Measurements from ENCODE around the gene N4BP3. TPM values are rescaled to one million over a fixed set of nuclear protein-coding genes. Genes with fewer than 3 reads are reported as not detected.

N4BP3 gene
- total RNA-seq, 2 experiments from 2014 or later: 0.99 to 1.1 TPM

DNA sequence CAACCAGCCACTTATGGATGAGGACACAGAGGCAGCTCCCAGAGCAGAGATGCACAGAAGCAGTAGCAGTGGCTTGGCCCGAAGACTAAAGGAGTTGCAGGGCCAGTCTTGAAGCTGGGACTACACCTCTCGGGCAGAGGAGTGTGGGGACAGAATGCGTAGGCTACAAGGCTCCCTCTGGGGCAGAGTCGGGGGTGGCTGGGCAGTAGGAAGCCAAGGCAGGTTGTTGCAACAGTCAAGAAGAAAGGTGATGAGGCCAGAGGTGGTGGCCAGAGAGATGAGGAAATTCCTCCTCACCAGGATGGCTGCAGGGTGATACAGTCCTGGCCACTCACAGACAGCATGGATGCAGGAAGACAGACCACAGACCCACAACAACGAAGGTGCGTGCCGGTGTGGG lies 4.9 kb upstream of the N4BP3 start:
- CTCF ChIA-PET: interaction anchor here (3.2 kb wide), 1 partner anchor 12 kb away, joined by 17 read pairs; no protein-coding TSS in a partner anchor
- ATAC-seq (no peak), DNase-seq (no peak)
- Mint-ChIP-seq H3K36me3 (no peaks in the 10 kb centered on the region), H3K27ac (no peak overlapping the region), H3K9me3 (ENCODE audit: low read depth) (no peaks in the 10 kb centered on the region), H3K27me3 (peaks cover 37% of the 10 kb centered on the region), H3K4me3 (no peak overlapping the region), H3K4me1 (peaks cover 6% of the 10 kb centered on the region)

DNA sequence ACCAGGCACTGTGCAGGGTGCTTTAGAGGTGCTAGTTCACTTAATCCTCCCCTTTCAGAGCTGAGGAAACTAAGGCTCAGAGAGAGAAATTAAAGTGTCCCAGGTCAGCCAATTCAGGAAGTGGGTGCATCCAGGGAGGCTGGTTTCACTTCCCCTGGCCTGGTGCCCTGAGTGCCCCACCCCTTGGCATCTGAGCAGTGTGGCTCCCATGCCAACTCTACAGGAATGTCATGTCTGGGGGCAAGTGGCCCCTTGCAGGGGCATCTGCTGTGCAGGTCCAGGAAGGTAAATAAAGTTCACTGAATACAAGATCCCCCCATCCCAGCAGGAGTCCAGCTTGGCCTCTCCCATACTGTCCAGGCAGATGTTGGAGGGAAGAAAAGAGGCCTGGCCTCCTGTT lies 4.4 kb upstream of the N4BP3 start:
- peaks cover 37% of the 10 kb centered on the region for H3K27me3 Mint-ChIP-seq
- CTCF ChIA-PET: no interaction called here
- H3K4me3 Mint-ChIP-seq: no peak overlapping the region
- DNase-seq (no peak), ATAC-seq (no peak)
- no peaks in the 10 kb centered on the region for H3K36me3 Mint-ChIP-seq
- H3K27ac Mint-ChIP-seq: no peak overlapping the region
- no peaks in the 10 kb centered on the region for H3K9me3 Mint-ChIP-seq (ENCODE audit: low read depth)
- peaks cover 6% of the 10 kb centered on the region for H3K4me1 Mint-ChIP-seq

DNA sequence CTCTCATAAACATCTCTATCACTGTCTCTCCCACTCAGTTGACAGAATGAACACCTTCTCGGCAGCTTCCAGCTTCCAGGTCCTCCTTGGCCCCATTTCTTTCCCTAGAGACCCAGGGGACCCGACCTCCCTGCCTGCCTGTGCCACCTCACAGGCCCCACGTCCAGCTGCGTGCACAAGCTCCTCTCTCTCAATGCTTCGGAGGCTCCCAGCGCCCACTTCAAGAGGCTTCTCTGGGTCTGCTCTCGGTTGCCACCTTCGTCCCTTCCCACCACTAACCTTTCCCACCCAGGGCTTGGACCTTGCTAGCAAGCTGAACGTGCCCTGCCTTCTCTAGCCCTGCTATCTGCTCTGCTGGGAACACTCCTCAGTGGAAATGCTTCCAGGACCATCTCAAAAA lies 2.8 kb upstream of the N4BP3 start:
- no peaks in the 10 kb centered on the region for H3K9me3 Mint-ChIP-seq (ENCODE audit: low read depth)
- H3K27ac Mint-ChIP-seq: no peak overlapping the region
- CTCF ChIA-PET: interaction anchor here (0.7 to 1.7 kb wide), 3 partner anchors 10 to 53 kb away, joined by 4 to 13 read pairs (median 6); no protein-coding TSS in a partner anchor
- peaks cover 48% of the 10 kb centered on the region for H3K27me3 Mint-ChIP-seq
- H3K4me3 Mint-ChIP-seq: no peak overlapping the region
- DNase-seq (no peak), ATAC-seq (no peak)
- H3K4me1 Mint-ChIP-seq: peaks cover 22% of the 10 kb centered on the region
- no peaks in the 10 kb centered on the region for H3K36me3 Mint-ChIP-seq

DNA sequence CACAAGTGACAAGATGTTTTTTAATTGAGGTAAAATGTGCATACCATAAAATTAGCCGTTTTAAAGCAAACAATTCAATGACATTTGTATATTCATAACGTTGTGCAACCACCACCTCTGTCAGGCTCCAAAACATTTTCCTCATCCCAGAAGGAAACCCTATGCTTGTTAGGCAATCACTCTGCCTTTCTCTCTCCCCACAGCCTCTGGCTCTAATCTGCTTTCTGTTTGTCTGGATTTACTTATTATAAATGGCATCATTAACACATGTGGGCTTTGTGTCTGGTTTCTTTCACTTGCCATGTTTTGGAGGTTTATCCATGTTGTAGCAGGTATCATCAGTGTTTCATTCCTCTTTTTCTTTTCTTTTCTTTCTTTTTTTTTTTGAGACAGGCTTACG lies 1.4 kb upstream of the N4BP3 start:
- no peak overlapping the region for H3K27ac Mint-ChIP-seq
- H3K4me1 Mint-ChIP-seq: peaks cover 36% of the 10 kb centered on the region
- no peak overlapping the region for H3K4me3 Mint-ChIP-seq
- peaks cover 45% of the 10 kb centered on the region for H3K27me3 Mint-ChIP-seq
- no peak for ATAC-seq
- DNase-seq: no peak
- no peaks in the 10 kb centered on the region for H3K36me3 Mint-ChIP-seq
- CTCF ChIA-PET: no interaction called here
- no peaks in the 10 kb centered on the region for H3K9me3 Mint-ChIP-seq (ENCODE audit: low read depth)

DNA sequence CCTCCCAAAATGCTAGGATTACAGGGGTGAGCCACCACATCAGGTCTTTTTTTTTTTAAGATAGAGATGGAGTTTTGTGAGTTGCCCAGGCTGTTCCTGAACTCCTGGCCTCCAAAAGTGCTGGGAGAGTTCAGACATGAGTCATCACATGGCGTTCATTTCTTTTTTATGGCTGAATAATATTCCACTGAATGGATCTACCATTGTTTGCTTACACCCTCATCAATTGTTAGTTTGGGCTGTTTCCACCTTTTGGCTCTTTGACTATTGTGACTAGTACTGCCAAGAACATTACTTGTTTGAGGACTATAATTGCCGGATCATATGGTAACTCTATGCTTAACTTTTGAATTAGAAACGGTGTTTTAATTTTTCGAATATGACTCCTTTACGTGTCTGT lies 787 bp upstream of the N4BP3 start:
- CTCF ChIA-PET: no interaction called here
- Mint-ChIP-seq H3K27me3 (peaks cover 45% of the 10 kb centered on the region), H3K4me3 (peak overlapping the region; percentile 49)

DNA sequence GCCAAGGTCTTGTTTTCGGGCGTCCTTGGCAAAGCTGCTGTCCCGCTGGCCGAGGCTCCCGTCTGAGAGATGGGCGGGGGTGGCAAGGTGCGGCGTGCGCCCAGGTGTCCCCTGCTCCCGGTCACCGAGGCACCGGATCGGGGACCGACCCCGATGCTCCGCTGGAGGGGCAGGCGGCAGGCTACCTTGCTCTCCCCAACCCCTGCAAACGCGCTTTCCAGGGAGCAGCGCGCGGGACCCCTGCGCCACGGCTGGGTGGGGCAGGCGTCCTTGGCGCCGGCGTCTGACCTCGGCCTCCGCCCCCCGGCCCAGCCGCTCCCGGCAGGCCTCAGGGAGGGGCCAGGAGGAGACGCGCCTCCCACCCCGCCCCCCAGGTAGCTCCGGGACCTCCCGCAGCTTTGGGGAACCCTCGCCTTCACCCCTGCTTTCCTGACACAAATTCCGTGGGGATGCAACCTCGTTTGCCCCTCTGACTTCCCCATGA lies 551 bp downstream of the N4BP3 start:
- Mint-ChIP-seq H3K27me3 (peaks cover 38% of the 10 kb centered on the region), H3K4me3 (peak overlapping the region; percentile 73), H3K4me1 (peaks cover 37% of the 10 kb centered on the region), H3K27ac (peak overlapping the region; percentile 40), H3K36me3 (no peaks in the 10 kb centered on the region), H3K9me3 (ENCODE audit: low read depth) (no peaks in the 10 kb centered on the region)
- DNase-seq: no peak
- CTCF ChIA-PET: interaction anchor here (0.6 to 1.5 kb wide), 3 partner anchors 35 to 39 kb away, joined by 4 read pairs; partner anchors contain the start of gene NHP2
- ATAC-seq: no peak

More for the DNA sequence above, 787 bp upstream of the N4BP3 start:
- DNase-seq: no peak
- peak overlapping the region; percentile 47 for H3K27ac Mint-ChIP-seq
- ATAC-seq: no peak
- peaks cover 39% of the 10 kb centered on the region for H3K4me1 Mint-ChIP-seq
- H3K9me3 Mint-ChIP-seq (ENCODE audit: low read depth): no peaks in the 10 kb centered on the region
- H3K36me3 Mint-ChIP-seq: no peaks in the 10 kb centered on the region

DNA sequence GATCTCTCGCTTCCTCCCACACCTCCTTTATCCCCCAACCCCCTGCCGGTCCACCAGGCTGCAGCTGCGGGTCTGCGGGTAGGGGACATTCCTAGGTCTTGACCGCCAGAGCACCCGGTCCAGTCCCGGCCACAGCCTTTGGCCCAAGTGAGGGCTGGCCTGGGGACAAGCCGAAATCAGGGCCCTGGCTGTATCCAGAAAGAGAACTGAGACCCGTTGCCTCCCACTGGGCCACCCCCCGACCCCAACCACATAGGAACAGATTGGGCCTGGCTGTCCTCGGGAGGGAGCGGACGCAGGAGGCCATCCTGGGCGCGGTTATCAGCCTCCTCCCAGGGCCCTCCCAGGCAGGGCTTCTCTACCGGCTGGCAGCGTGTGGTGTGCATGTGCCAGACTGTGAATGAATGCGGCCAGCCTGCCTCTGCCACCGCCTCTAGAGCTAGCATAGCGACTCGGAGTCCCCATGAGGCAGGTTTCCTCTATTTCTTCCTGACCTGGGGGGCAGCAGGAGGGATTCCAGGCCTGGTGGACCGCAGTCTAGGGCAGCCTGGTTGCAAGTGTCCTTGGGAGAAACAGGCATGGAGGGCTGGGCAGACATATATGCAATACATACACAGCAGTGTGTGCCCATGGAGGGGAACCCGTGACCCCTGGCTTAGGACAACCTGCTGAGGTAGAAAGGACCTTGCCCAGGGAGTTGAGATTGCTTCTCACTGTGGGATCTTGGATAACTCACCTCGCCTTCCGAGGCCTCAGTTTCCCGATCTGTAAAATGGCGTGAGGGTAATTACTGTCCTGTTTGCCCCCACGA lies 1.2 kb downstream of the N4BP3 start:
- H3K27ac Mint-ChIP-seq: peak overlapping the region; percentile 40
- no peaks in the 10 kb centered on the region for H3K36me3 Mint-ChIP-seq
- ATAC-seq (peak; percentile 17), DNase-seq (peak; percentile 58)
- CTCF ChIA-PET: interaction anchor here (1.0 to 1.8 kb wide), 3 partner anchors 38 to 39 kb away, joined by 4 read pairs; partner anchors contain the start of gene NHP2
- peaks cover 37% of the 10 kb centered on the region for H3K4me1 Mint-ChIP-seq
- peaks cover 38% of the 10 kb centered on the region for H3K27me3 Mint-ChIP-seq
- peak overlapping the region; percentile 73 for H3K4me3 Mint-ChIP-seq
- H3K9me3 Mint-ChIP-seq (ENCODE audit: low read depth): no peaks in the 10 kb centered on the region

DNA sequence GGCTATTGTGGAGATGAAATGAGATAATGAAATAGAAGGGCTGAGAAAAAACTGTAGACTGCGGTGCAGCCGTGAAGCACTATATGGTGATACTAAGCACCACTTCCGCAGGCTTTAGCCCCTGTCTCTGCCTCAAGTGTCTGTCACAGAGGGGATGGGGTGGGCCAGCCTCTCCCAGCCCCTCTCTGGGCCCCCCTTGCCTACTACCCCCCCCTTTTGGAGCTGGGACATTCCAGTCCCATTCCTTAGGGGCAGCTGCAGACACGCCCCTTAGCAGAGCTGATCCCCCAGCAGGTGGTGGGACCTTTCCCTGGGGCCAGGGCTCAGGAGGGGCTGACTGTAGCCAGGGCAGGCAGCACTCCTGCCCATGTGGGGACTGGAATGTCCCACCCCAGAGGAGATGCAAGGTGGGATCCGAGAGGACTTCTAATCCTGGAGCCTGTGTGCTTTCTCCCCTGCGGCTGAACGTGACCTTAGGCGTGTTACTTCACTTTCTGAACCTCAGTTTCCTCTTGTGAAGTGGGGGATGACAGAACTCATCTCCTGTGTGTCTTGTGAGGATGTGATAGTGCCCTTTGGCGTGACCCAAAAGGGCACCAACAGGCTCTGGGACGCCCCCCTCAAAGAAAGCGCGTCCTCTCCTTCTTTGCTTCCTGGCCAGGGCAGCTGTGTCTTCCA lies 1.9 kb downstream of the N4BP3 start:
- peaks cover 37% of the 10 kb centered on the region for H3K4me1 Mint-ChIP-seq
- no peaks in the 10 kb centered on the region for H3K9me3 Mint-ChIP-seq (ENCODE audit: low read depth)
- peak; percentile 68 for DNase-seq
- peak overlapping the region; percentile 73 for H3K4me3 Mint-ChIP-seq
- peak; percentile 24 for ATAC-seq
- H3K27ac Mint-ChIP-seq: no peak overlapping the region
- peaks cover 37% of the 10 kb centered on the region for H3K27me3 Mint-ChIP-seq
- no peaks in the 10 kb centered on the region for H3K36me3 Mint-ChIP-seq
- CTCF ChIA-PET: interaction anchor here (1.8 kb wide), 1 partner anchor 40 kb away, joined by 4 read pairs; no protein-coding TSS in a partner anchor

DNA sequence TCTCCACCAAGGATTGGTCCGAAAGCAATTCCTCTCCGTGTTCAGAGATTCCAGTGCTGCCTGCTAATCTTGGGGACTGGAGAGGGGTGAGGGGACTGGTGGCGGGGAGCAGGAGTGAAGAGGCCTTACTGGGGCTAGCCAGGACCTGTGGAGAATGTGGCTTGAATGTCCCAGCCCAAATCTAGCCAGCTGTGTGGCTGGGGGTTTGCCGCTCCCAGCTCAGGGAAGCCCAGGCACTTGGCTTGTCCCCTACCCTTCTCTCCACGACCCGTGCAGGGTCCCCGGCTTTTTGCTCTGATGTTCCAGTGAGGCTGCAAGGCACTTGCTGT lies 2.4 kb downstream of the N4BP3 start:
- peak overlapping the region; percentile 30 for H3K4me3 Mint-ChIP-seq
- DNase-seq (no peak), ATAC-seq (no peak)
- no peaks in the 10 kb centered on the region for H3K36me3 Mint-ChIP-seq
- no peaks in the 10 kb centered on the region for H3K9me3 Mint-ChIP-seq (ENCODE audit: low read depth)
- peaks cover 42% of the 10 kb centered on the region for H3K4me1 Mint-ChIP-seq
- CTCF ChIA-PET: interaction anchor here (1.8 kb wide), 1 partner anchor 40 kb away, joined by 4 read pairs; no protein-coding TSS in a partner anchor
- H3K27ac Mint-ChIP-seq: no peak overlapping the region
- H3K27me3 Mint-ChIP-seq: peaks cover 32% of the 10 kb centered on the region

DNA sequence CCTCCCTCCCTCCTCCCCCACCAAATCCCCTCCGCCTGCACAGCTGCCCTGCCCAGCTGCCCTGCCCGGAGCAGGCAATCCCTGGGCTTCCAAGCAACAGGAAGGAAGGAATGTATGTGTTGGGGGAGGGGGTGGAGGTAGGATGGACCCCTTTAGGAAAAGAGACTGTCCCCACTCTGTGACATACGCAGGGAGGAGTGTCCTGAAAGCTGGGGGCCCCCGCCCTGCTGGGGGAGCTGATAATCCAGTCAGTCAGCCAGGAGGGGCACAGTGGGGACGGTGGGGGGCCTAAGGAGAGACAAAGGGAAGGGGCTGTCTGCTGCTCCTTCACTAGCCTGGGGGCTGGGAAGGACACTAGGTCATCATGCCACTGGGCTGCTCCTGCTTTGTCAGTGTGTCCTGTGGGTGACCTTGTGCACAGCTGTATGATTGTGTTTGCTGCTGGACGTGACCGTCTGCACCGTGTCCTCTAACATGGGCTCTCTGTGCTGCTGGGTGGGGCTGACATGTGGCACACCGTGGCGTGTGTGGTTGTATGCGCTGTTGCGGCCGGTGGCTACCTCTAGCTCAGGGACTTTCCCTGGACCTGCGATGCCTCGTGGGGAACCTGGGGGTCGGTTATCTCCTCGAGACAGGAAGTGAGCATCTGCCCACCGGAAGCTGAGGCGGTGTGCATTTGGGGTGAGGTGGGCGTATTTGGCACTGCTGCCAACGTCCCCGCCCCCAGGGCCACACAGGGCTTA lies 3.0 kb downstream of the N4BP3 start:
- Mint-ChIP-seq H3K9me3 (ENCODE audit: low read depth) (no peaks in the 10 kb centered on the region), H3K4me1 (peaks cover 45% of the 10 kb centered on the region), H3K4me3 (peak overlapping the region; percentile 51)

DNA sequence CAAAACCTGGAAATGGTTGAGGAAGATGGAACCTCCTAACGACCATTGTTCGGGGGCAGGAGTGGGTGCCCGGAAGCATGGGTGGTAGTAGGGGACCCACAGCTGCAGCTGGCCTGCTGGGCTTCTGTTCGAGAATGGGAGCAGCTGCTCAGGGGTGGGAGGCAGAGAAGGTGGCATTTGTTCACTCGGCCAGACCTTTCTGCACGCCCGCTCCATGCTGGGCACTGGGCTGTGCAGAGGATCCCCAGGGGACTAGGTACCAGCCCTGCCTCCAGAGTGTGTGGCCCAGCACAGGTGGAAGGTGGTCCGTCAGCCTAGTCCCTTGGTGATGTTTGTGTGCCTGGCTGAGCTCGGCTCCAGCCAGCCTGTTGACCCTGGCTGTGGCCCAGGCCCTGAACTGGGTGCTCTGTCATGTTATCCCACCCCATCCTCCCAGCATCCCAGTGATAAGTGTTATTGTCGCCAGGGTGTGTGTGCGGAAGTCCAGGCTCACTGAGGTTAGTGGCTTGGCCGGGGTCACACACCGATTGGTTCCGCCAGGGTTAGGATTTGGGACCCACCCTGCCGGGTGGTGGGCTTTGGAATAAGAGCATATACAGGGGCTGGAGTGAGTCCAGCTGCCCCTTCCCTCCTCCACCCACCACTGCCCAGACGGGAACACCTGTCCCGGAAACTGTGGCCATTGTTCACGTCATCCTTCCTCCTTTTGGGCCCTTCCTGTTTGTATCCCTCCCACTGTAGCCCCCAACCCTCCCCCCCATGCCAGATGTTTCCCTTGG lies 4.8 kb downstream of the N4BP3 start:
- no peak for ATAC-seq
- no peak overlapping the region for H3K27ac Mint-ChIP-seq
- no peak overlapping the region for H3K4me3 Mint-ChIP-seq
- peaks cover 14% of the 10 kb centered on the region for H3K27me3 Mint-ChIP-seq
- peaks cover 41% of the 10 kb centered on the region for H3K4me1 Mint-ChIP-seq
- H3K9me3 Mint-ChIP-seq (ENCODE audit: low read depth): no peaks in the 10 kb centered on the region
- CTCF ChIA-PET: interaction anchor here (0.9 to 3.8 kb wide), 4 partner anchors 12 to 36 kb away, joined by 3 to 28 read pairs (median 3); partner anchors contain the start of genes NHP2 and RMND5B
- no peak for DNase-seq
- no peaks in the 10 kb centered on the region for H3K36me3 Mint-ChIP-seq

More for the DNA sequence above, 3.0 kb downstream of the N4BP3 start:
- ATAC-seq: peak; percentile 29
- CTCF ChIA-PET: interaction anchor here (0.6 to 1.8 kb wide), 3 partner anchors 12 to 41 kb away, joined by 3 to 5 read pairs (median 4); no protein-coding TSS in a partner anchor
- Mint-ChIP-seq H3K27ac (peak overlapping the region; percentile 42), H3K27me3 (peaks cover 29% of the 10 kb centered on the region), H3K36me3 (no peaks in the 10 kb centered on the region)
- peak; percentile 87 for DNase-seq

DNA sequence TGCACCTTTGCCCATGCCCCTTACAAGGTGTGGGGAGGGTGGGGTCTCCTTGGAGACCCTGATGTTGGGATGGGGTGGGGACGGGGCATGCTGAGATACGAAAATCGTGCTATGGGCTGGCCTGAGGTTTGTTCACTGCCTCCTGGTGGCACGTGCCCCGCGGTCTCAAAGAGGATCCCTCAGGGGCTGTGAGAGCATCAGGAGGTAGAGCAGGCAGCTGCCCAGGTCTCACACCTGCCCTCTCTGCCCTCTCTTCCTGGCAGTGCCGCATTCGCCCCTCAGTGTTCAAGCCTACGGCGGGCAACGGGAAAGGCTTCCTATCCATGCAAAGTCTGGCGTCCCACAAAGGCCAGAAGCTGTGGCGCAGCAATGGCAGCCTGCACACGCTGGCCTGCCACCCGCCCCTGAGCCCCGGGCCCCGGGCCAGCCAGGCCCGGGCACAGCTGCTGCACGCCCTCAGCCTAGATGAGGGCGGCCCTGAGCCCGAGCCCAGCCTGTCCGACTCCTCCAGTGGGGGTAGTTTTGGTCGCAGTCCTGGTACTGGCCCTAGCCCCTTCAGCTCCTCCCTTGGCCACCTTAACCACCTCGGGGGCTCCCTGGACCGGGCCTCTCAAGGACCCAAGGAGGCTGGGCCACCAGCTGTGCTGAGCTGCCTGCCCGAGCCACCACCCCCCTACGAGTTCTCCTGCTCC lies 6.7 kb downstream of the N4BP3 start:
- Mint-ChIP-seq H3K27ac (no peak overlapping the region), H3K36me3 (no peaks in the 10 kb centered on the region), H3K27me3 (peaks cover 5% of the 10 kb centered on the region), H3K9me3 (ENCODE audit: low read depth) (no peaks in the 10 kb centered on the region), H3K4me3 (no peak overlapping the region), H3K4me1 (peaks cover 30% of the 10 kb centered on the region)
- no peak for DNase-seq
- CTCF ChIA-PET: interaction anchor here (1.1 to 6.3 kb wide), 19 partner anchors 10 to 84 kb away, joined by 3 to 45 read pairs (median 11); partner anchors contain the start of genes HNRNPAB, NHP2 and RMND5B
- ATAC-seq: no peak
